H1 (cell line): ENCODE results near the gene KCTD3.

ENCODE experiments used
- CEBPB ChIP-seq: IDR thresholded peaks from 2 replicates; pipeline ENCODE4 v1.6.1; 2012; ENCODE audit warnings: low read depth, low read length
- EZH2 ChIP-seq: fragments of 200-600 bp; sonication (generic); IDR thresholded peaks from 2 replicates; pipeline ENCODE4 v1.7.1; 2012; ENCODE audit warnings: low read depth, mild to moderate bottlenecking, moderate library complexity, low read length, inconsistent platforms; ENCODE audit not compliant: severe bottlenecking
- JUND ChIP-seq: IDR thresholded peaks from 2 replicates; pipeline ENCODE4 v1.6.1; 2011; ENCODE audit warnings: mild to moderate bottlenecking, improper control_type of control experiment, low read length
- KDM1A ChIP-seq: fragments of 200-600, 300-600 bp; sonication (generic); IDR thresholded peaks from 2 replicates; pipeline ENCODE4 v1.7.1; 2016; ENCODE audit warnings: mild to moderate bottlenecking, low read length, borderline replicate concordance
- RAD21 ChIP-seq, 2 experiments: IDR thresholded peaks in 1 of 2; conservative IDR thresholded peaks in 1 of 2; 2 replicates each; pipeline ENCODE4 v1.6.1; 2011; ENCODE audit warnings: low read depth in 2 of 2, low read length in 2 of 2, improper control_type of control experiment in 1 of 2, inconsistent platforms in 1 of 2, mild to moderate bottlenecking in 1 of 2, moderate library complexity in 1 of 2
- TAF1 ChIP-seq: IDR thresholded peaks from 2 replicates; pipeline ENCODE4 v1.6.1; 2011; ENCODE audit warnings: mild to moderate bottlenecking, low read depth, low read length

GRCh38 chr1:215523128-215523861 lies 43.8 kb upstream of the KCTD3 start:
- TF ChIP-seq JUND = no peak
- TF ChIP-seq EZH2 = no peak
- TF ChIP-seq RAD21 (IDR thresholded peaks at IDR 0.05 in 1 of 2, conservative IDR thresholded peaks at IDR 0.05 in 1 of 2; ENCODE audit: low read depth in 2 of 2, low read length in 2 of 2) = peak in 1 of 2 experiments; percentile 45; a peak in 3 of 4 replicates
- no peak for TF ChIP-seq TAF1
- no peak for TF ChIP-seq CEBPB
- no peak for TF ChIP-seq KDM1A
